DOHH2 (cell line): ENCODE data around the gene TEX54.

ENCODE experiments used
- H3F3A ChIP-seq: fragments of 200-600 bp; sonication (generic), shearing (Covaris generic); 2 replicates; pipeline ENCODE4 v1.6.0; 2016; ENCODE audit warnings: antibody characterized with exemption, mild to moderate bottlenecking; ENCODE audit not compliant: control insufficient read depth, insufficient read depth
- H3K27ac ChIP-seq: fragments of 200-600 bp; sonication (generic); 2 replicates; pipeline ENCODE4 v1.5.1; 2014; ENCODE audit warnings: low read depth, mild to moderate bottlenecking, low read length, moderate library complexity
- H3K27me3 ChIP-seq: fragments of 200-600 bp; sonication (generic); 2 replicates; pipeline ENCODE4 v1.6.1; 2014; ENCODE audit warnings: mild to moderate bottlenecking, low read length, mixed read lengths; ENCODE audit not compliant: control insufficient read depth
- H3K36me3 ChIP-seq: fragments of 200-600 bp; sonication (generic); 2 replicates; pipeline ENCODE4 v1.6.1; 2014; ENCODE audit warnings: mild to moderate bottlenecking, low read length, moderate library complexity, mixed read lengths; ENCODE audit not compliant: control insufficient read depth
- H3K4me1 ChIP-seq: fragments of 200-600 bp; sonication (generic); 2 replicates; pipeline ENCODE4 v1.6.1; 2014; ENCODE audit warnings: mild to moderate bottlenecking, low read length, mixed read lengths; ENCODE audit not compliant: control insufficient read depth
- H3K4me2 ChIP-seq: fragments of 200-600 bp; sonication (generic); 2 replicates; pipeline ENCODE4 v1.6.0; 2014; ENCODE audit warnings: mild to moderate bottlenecking, low read length, moderate library complexity
- H3K4me3 ChIP-seq: fragments of 200-600 bp; sonication (generic); 2 replicates; pipeline ENCODE4 v1.5.1; 2014; ENCODE audit warnings: mild to moderate bottlenecking, low read length, mixed read lengths
- H3K79me2 ChIP-seq: fragments of 200-600 bp; sonication (generic); 2 replicates; pipeline ENCODE4 v1.6.1; 2014; ENCODE audit warnings: mild to moderate bottlenecking, low read length, mixed read lengths; ENCODE audit not compliant: control insufficient read depth
- H3K9me2 ChIP-seq: fragments of 200-600 bp; sonication (generic); replicated peaks from 2 replicates; pipeline ENCODE4 v1.6.1; 2014; ENCODE audit warnings: mild to moderate bottlenecking, low read length, mixed read lengths; ENCODE audit not compliant: control insufficient read depth
- H3K9me3 ChIP-seq: fragments of 200-600 bp; sonication (generic); 2 replicates; pipeline ENCODE4 v1.6.1; 2014; ENCODE audit warnings: antibody characterized with exemption, low read length, mixed read lengths; ENCODE audit not compliant: control insufficient read depth, insufficient read depth
- H4K20me1 ChIP-seq: fragments of 200-600 bp; sonication (generic); 2 replicates; pipeline ENCODE4 v1.6.0; 2014; ENCODE audit warnings: low read depth, mild to moderate bottlenecking, antibody characterized with exemption, low read length, moderate library complexity; ENCODE audit not compliant: control insufficient read depth, insufficient read depth
- EZH2phosphoT487 ChIP-seq: fragments of 200-600 bp; sonication (generic); IDR thresholded peaks from 2 replicates; pipeline ENCODE4 v1.6.1; 2017; ENCODE audit warnings: borderline replicate concordance, mild to moderate bottlenecking, antibody characterized with exemption, low read length, moderate library complexity, mixed read lengths
- TF ChIP-seq, protein P1 (sequence below): fragments of 200-600 bp; sonication (generic); IDR thresholded peaks from one replicate; pipeline ENCODE4 v1.5.1; 2014; ENCODE audit warnings: antibody characterized with exemption, mild to moderate bottlenecking, low read depth, low read length; ENCODE audit not compliant: poor library complexity, severe bottlenecking

Gene TEX54

DNA sequence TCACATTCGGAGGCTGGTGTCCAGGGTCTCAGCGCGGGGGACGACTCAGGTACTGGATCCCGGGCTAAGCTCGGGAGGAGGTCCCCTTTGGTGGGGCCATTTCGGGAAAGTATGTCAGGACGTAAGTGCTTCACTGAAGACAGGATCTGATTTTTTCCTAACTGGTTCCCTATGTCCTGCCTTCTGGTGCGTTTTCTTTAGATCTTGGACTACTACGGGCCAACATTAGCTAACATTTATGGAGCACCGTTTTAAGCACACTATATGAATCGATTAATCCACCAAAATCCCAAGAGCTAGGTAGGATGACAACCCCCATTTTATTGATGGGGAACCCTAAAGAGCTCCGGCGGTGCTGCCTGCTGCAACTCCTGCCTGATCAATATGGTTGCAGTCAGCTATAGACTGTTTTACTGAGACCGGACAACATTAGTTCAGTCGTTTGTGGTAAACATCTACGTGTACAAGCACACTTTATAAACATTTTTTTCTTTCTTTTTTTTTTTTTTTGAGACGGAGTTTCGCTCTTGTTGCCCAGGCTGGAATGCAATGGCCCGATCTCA lies 23.8 kb upstream of the TEX54 start:
- H4K20me1 ChIP-seq = peaks cover 26% of the 10 kb centered on the region

DNA sequence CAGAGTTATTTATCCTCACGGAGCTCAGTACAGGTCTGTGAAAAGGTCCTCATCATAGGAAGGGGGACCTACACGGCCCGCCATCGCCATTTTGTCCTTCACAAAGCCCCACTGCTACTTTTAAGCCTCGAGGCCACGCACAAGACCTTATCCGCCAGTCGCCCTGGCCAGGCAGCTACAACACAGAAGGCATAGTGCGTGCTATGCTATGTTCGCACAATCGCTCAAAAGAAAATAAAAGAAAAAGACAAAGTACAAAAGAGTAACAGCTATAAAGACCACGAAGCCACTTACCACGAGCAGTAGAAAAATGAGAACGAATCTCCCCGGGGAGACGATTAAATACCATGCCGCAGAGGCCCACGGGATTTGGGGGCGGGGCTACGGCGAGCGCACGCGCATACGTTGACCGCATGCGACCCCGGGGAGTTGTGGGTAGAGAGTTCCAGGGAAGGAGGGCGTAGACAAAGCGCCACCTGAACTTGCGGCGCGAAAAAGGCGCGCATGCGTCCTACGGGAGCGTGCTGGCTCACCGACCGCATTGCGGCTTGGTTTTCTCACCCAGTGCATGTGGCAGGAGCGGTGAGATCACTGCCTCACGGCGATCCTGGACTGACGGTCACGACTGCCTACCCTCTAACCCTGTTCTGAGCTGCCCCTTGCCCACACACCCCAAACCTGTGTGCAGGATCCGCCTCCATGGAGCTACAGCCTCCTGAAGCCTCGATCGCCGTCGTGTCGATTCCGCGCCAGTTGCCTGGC lies 23.1 kb upstream of the TEX54 start:
- Histone ChIP-seq H3K27ac (peak overlapping the region; percentile 91), H3K9me2 (no peaks in the 10 kb centered on the region), H3K79me2 (peaks cover 77% of the 10 kb centered on the region), H3K4me3 (peak overlapping the region; percentile 94), H3K27me3 (no peaks in the 10 kb centered on the region; the same call in 1 of the 2 replicates), H3K36me3 (peaks cover 83% of the 10 kb centered on the region), H3K9me3 (no peaks in the 10 kb centered on the region), H3K4me1 (peaks cover 53% of the 10 kb centered on the region), H3K4me2 (peak overlapping the region; percentile 92), H4K20me1 (peaks cover 25% of the 10 kb centered on the region), H3F3A (peaks cover 52% of the 10 kb centered on the region)
- TF ChIP-seq, protein P1, sequence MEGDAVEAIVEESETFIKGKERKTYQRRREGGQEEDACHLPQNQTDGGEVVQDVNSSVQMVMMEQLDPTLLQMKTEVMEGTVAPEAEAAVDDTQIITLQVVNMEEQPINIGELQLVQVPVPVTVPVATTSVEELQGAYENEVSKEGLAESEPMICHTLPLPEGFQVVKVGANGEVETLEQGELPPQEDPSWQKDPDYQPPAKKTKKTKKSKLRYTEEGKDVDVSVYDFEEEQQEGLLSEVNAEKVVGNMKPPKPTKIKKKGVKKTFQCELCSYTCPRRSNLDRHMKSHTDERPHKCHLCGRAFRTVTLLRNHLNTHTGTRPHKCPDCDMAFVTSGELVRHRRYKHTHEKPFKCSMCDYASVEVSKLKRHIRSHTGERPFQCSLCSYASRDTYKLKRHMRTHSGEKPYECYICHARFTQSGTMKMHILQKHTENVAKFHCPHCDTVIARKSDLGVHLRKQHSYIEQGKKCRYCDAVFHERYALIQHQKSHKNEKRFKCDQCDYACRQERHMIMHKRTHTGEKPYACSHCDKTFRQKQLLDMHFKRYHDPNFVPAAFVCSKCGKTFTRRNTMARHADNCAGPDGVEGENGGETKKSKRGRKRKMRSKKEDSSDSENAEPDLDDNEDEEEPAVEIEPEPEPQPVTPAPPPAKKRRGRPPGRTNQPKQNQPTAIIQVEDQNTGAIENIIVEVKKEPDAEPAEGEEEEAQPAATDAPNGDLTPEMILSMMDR = no peak
- no peak for TF ChIP-seq EZH2phosphoT487

More for the DNA sequence above, 23.8 kb upstream of the TEX54 start:
- peaks cover 88% of the 10 kb centered on the region for H3K36me3 ChIP-seq
- H3K9me2 ChIP-seq = no peaks in the 10 kb centered on the region
- peaks cover 84% of the 10 kb centered on the region for H3K79me2 ChIP-seq
- TF ChIP-seq, protein P1 = no peak
- no peak for TF ChIP-seq EZH2phosphoT487
- H3K4me3 ChIP-seq = peak overlapping the region; percentile 94
- H3K4me1 ChIP-seq = peaks cover 56% of the 10 kb centered on the region
- peak overlapping the region; percentile 91 for H3K4me2 ChIP-seq
- no peaks in the 10 kb centered on the region for H3K9me3 ChIP-seq
- no peaks in the 10 kb centered on the region; the same call in 1 of the 2 replicates for H3K27me3 ChIP-seq
- peaks cover 52% of the 10 kb centered on the region for H3F3A ChIP-seq
- peak overlapping the region; percentile 91 for H3K27ac ChIP-seq

DNA sequence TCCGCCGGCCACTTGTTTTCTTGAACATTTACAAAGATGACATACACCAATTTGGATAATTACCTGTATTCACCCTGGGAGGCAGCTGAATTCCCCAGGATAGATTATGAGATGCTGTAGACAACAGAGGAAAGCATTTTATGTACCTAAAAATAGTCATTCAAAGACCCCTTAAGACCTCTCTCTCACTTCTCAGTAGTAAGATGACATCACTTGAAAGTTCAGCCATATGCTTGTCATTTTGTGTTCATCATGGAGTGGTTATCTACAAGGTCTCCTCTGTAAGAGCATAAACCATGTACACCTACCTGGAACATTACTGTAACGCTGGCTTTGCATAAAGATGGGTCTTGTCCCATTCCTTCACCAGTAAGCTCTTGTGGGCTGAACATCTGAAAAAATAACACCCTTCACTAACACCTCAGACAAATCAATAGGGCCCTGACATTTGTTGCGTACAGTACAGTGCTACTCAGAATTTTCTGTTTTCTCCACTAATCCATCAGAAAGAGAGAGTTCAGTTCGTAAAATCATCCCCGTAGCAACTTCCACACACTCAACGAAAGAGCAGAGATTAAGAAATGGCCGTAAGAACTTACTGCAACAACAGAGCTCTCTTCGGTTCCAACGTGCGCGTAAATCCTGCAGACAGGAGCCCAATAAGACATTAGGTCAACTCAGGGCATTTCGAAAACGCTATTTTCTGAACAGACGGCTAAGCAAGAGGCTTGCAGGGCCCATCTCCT lies 22.4 kb upstream of the TEX54 start:
- H3K9me3 ChIP-seq = no peaks in the 10 kb centered on the region
- H3K4me3 ChIP-seq = peak overlapping the region; percentile 94
- H3K36me3 ChIP-seq = peaks cover 76% of the 10 kb centered on the region
- peak overlapping the region; percentile 91 for H3K27ac ChIP-seq
- no peaks in the 10 kb centered on the region; the same call in 1 of the 2 replicates for H3K27me3 ChIP-seq
- TF ChIP-seq, protein P1 = no peak
- TF ChIP-seq EZH2phosphoT487 = no peak
- peaks cover 69% of the 10 kb centered on the region for H3K79me2 ChIP-seq
- H3K4me1 ChIP-seq = peaks cover 46% of the 10 kb centered on the region
- no peaks in the 10 kb centered on the region for H3K9me2 ChIP-seq
- H3K4me2 ChIP-seq = peak overlapping the region; percentile 92
- H4K20me1 ChIP-seq = peaks cover 25% of the 10 kb centered on the region
- H3F3A ChIP-seq = peaks cover 55% of the 10 kb centered on the region
